ENCODE results near the gene IL18BP. TPM values are rescaled to one million over a fixed set of nuclear protein-coding genes. Genes with fewer than 3 reads are reported as not detected.

The IL18BP gene
- total RNA-seq, 2 donors from 2014 or later: 18.4 to 21.9 TPM

DNA sequence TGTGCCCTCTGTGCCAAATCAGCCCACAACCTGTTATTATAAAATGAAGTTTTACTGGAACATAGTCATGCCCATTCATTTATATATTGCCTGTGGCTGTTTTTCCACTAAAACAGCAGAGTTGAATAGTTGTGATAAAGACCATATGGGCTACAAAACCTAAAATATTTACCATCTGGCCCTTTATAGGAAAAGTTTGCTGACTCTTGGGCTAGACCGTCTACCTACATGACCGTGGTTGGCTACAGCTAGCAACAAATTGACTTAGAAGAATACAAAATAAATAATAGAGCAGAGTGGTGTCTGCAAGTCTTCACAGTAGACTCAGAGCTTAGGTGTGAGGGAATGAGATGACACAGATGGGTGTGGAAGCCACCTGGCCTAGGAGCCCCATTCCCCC, 11.2 kb upstream of the IL18BP start:
- peaks cover 74% of the 10 kb centered on the region for H3K36me3 Mint-ChIP-seq (ENCODE audit: low read depth)

GRCh38 chr11:71988050-71988449, 10.7 kb upstream of the IL18BP start:
- no peak overlapping the region for H3K27ac Mint-ChIP-seq
- ATAC-seq (replicated peaks): no peak
- no peaks in the 10 kb centered on the region for H3K27me3 Mint-ChIP-seq
- no peaks in the 10 kb centered on the region for H3K9me3 Mint-ChIP-seq
- peaks cover 72% of the 10 kb centered on the region for H3K36me3 Mint-ChIP-seq (ENCODE audit: low read depth)
- no peak overlapping the region for H3K4me3 Mint-ChIP-seq
- peaks cover 6% of the 10 kb centered on the region for H3K4me1 Mint-ChIP-seq

More for the DNA sequence above, 11.2 kb upstream of the IL18BP start:
- Mint-ChIP-seq H3K27ac (no peak overlapping the region), H3K27me3 (no peaks in the 10 kb centered on the region), H3K4me1 (peaks cover 5% of the 10 kb centered on the region), H3K9me3 (no peaks in the 10 kb centered on the region), H3K4me3 (no peak overlapping the region)
- ATAC-seq (replicated peaks): no peak

DNA sequence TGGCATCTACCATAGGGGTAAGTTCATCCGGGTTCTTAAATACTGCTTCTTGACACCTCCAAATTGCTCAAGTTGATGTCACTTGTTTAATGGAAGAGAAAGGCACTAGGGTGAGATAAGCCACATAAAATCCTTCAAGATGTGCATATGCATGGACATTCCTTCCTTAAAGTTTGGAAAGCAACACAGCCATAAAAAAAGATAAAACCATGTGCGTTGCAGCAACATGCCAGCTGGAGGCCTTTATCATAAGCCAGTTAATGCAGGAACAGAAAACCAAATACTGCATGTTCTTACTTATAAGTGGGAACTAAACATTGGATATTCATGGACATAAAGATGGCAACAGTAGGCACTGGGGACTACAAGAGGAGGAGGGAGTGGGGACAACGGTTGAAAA, 8.0 kb upstream of the IL18BP start:
- Mint-ChIP-seq H3K27ac (no peak overlapping the region), H3K4me3 (no peak overlapping the region), H3K36me3 (ENCODE audit: low read depth) (peaks cover 68% of the 10 kb centered on the region), H3K27me3 (no peaks in the 10 kb centered on the region), H3K9me3 (no peaks in the 10 kb centered on the region), H3K4me1 (peaks cover 10% of the 10 kb centered on the region)
- ATAC-seq (replicated peaks): no peak

DNA sequence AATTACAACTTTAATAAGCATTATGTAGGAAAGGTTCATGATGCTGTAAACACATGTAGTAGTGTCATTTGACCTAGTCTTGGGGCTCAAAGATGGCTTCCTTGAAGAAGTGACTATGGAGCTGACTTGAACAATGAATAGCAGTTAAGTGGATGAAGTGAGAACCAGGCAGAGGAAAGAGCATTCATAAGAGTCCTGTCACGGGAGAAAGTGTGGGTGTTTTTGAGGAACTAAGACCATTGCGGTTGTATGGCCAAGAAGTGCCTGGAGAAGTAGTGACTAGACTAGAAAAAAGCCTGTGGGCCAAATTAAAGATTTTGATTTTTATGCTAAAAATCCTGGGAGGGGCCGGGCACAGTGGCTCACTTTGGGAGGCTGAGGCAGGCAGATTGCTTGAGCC, 7.2 kb upstream of the IL18BP start:
- Mint-ChIP-seq H3K4me1 (peaks cover 5% of the 10 kb centered on the region), H3K27me3 (no peaks in the 10 kb centered on the region), H3K36me3 (ENCODE audit: low read depth) (peaks cover 60% of the 10 kb centered on the region), H3K27ac (no peak overlapping the region), H3K4me3 (no peak overlapping the region), H3K9me3 (no peaks in the 10 kb centered on the region)
- ATAC-seq (replicated peaks): no peak

- Mint-ChIP-seq H3K4me3 (no peak overlapping the region), H3K27me3 (no peaks in the 10 kb centered on the region), H3K36me3 (ENCODE audit: low read depth) (peaks cover 54% of the 10 kb centered on the region), H3K4me1 (peaks cover 5% of the 10 kb centered on the region), H3K27ac (peak overlapping the region; percentile 48), H3K9me3 (no peaks in the 10 kb centered on the region)
- no peak for ATAC-seq (replicated peaks)
These were observed 6.5 kb upstream of the IL18BP start for GRCh38 chr11:71992136-71992730.

GRCh38 chr11:71994786-71995185, 3.9 kb upstream of the IL18BP start:
- Mint-ChIP-seq H3K27ac (no peak overlapping the region), H3K36me3 (ENCODE audit: low read depth) (peaks cover 49% of the 10 kb centered on the region), H3K4me3 (no peak overlapping the region), H3K9me3 (no peaks in the 10 kb centered on the region), H3K4me1 (peaks cover 20% of the 10 kb centered on the region), H3K27me3 (no peaks in the 10 kb centered on the region)
- no peak for ATAC-seq (replicated peaks)

- H3K9me3 Mint-ChIP-seq: no peaks in the 10 kb centered on the region
- no peaks in the 10 kb centered on the region for H3K27me3 Mint-ChIP-seq
- H3K27ac Mint-ChIP-seq: no peak overlapping the region
- no peak overlapping the region for H3K4me3 Mint-ChIP-seq
- no peak for ATAC-seq (replicated peaks)
- H3K36me3 Mint-ChIP-seq (ENCODE audit: low read depth): peaks cover 39% of the 10 kb centered on the region
- peaks cover 20% of the 10 kb centered on the region for H3K4me1 Mint-ChIP-seq
These were observed 2.9 kb upstream of the IL18BP start for GRCh38 chr11:71995726-71996291.

DNA sequence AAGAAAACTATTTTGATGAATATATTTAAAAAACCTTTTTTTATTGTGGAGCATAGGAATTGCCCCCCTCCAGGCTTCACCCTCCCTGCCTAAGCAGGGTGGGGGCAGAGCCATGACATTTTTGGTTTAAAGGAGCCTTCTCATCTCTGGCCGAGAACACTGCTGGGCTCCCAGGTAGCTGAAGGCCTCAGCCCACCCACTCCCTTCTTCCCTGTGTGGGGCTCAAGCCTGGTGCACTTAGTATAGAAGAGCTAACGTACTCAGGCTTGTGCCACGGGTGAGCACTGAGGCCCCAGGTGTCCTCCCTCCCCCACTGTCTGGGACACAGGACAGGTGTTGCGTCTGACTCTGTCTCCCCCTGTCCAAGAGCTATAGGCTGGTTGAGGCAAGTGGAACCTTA, 2.2 kb upstream of the IL18BP start:
- Mint-ChIP-seq H3K36me3 (ENCODE audit: low read depth) (peaks cover 38% of the 10 kb centered on the region), H3K27ac (peak overlapping the region; percentile 13), H3K4me3 (no peak overlapping the region), H3K27me3 (no peaks in the 10 kb centered on the region), H3K9me3 (no peaks in the 10 kb centered on the region), H3K4me1 (peaks cover 20% of the 10 kb centered on the region)
- ATAC-seq (replicated peaks): no peak

DNA sequence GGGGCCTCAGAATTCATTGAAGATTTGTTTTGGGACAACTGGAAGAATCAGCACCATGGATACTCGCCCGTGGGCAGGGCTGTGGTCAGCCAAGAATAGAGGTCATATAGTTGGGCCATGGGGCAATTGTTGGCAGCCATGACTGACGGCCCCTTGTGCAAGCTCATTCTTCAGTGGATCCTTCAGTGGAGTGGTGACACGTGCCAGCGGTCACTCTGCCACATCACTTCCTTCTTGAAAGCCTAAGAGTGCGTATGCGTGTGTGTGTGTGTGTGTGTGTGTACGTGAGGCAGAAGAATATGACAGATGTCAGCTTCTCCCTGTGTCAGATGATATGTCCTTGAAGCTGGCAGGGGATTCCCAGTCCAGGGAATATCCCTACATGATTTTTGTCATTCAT, 1.8 kb upstream of the IL18BP start:
- H3K36me3 Mint-ChIP-seq (ENCODE audit: low read depth): peaks cover 38% of the 10 kb centered on the region
- peaks cover 20% of the 10 kb centered on the region for H3K4me1 Mint-ChIP-seq
- no peaks in the 10 kb centered on the region for H3K27me3 Mint-ChIP-seq
- peak overlapping the region; percentile 13 for H3K27ac Mint-ChIP-seq
- H3K4me3 Mint-ChIP-seq: no peak overlapping the region
- no peaks in the 10 kb centered on the region for H3K9me3 Mint-ChIP-seq
- ATAC-seq (replicated peaks): no peak

DNA sequence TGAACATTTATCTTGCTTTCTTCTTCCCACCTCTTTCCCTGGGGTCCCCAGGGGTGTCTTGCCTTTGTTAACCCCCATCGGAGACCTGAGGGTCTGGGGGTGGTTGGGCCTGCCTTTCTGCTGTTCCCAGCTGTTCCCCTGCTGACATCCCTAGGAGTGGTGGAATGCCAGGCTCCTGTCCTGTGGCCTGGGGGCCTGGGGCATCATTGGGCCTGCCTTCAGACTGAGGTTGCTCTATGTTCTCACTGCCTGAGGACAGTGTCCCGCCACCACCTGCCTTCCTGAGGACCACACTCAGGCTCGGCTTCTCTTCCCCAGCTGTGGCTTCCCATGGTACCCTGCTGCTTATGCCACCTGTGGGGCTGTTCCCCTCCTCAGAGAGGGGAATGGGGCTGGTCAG, 1.1 kb upstream of the IL18BP start:
- Mint-ChIP-seq H3K4me1 (peaks cover 20% of the 10 kb centered on the region), H3K27me3 (no peaks in the 10 kb centered on the region), H3K4me3 (no peak overlapping the region), H3K9me3 (no peaks in the 10 kb centered on the region), H3K36me3 (ENCODE audit: low read depth) (peaks cover 44% of the 10 kb centered on the region), H3K27ac (peak overlapping the region; percentile 96)
- no peak for ATAC-seq (replicated peaks)

GRCh38 chr11:71998061-71998460, 648 bp upstream of the IL18BP start:
- peak overlapping the region; percentile 76 for H3K4me3 Mint-ChIP-seq
- no peak for ATAC-seq (replicated peaks)

DNA sequence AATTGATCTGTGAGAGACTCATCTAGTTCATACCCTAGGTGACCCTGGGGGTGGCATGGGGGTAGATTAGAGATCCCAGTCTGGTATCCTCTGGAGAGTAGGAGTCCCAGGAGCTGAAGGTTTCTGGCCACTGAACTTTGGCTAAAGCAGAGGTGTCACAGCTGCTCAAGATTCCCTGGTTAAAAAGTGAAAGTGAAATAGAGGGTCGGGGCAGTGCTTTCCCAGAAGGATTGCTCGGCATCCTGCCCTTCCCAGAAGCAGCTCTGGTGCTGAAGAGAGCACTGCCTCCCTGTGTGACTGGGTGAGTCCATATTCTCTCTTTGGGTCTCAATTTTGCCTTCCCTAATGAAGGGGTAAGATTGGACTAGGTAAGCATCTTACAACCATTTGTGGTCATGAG, 653 bp downstream of the IL18BP start:
- H3K9me3 Mint-ChIP-seq: no peaks in the 10 kb centered on the region
- H3K36me3 Mint-ChIP-seq (ENCODE audit: low read depth): peaks cover 47% of the 10 kb centered on the region
- no peaks in the 10 kb centered on the region for H3K27me3 Mint-ChIP-seq
- ATAC-seq (replicated peaks): no peak
- H3K27ac Mint-ChIP-seq: peak overlapping the region; percentile 96
- H3K4me3 Mint-ChIP-seq: peak overlapping the region; percentile 76
- peaks cover 15% of the 10 kb centered on the region for H3K4me1 Mint-ChIP-seq

More at GRCh38 chr11:71998061-71998460, 648 bp upstream of the IL18BP start:
- no peaks in the 10 kb centered on the region for H3K27me3 Mint-ChIP-seq
- H3K27ac Mint-ChIP-seq: peak overlapping the region; percentile 96
- H3K36me3 Mint-ChIP-seq (ENCODE audit: low read depth): peaks cover 45% of the 10 kb centered on the region
- H3K4me1 Mint-ChIP-seq: peaks cover 19% of the 10 kb centered on the region
- no peaks in the 10 kb centered on the region for H3K9me3 Mint-ChIP-seq

DNA sequence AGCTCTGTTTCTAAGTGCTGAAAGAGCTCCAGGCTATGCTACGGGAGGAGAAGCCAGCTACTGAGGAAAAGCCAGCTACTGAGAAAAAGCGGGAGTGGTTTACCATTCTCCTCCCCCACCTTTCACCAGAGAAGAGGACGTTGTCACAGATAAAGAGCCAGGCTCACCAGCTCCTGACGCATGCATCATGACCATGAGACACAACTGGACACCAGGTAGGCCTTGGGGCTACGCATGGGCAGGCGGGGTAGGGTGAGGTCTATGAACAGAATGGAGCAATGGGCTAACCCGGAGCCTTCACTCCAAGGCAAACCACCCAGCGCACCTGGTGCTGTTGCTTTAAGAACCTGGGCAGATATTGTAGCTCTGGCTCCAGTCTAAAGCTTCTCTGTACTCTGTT, 1.1 kb downstream of the IL18BP start:
- no peaks in the 10 kb centered on the region for H3K9me3 Mint-ChIP-seq
- H3K27ac Mint-ChIP-seq: peak overlapping the region; percentile 96
- peak overlapping the region; percentile 76 for H3K4me3 Mint-ChIP-seq
- H3K4me1 Mint-ChIP-seq: peaks cover 15% of the 10 kb centered on the region
- ATAC-seq (replicated peaks): no peak
- H3K27me3 Mint-ChIP-seq: no peaks in the 10 kb centered on the region
- H3K36me3 Mint-ChIP-seq (ENCODE audit: low read depth): peaks cover 47% of the 10 kb centered on the region

DNA sequence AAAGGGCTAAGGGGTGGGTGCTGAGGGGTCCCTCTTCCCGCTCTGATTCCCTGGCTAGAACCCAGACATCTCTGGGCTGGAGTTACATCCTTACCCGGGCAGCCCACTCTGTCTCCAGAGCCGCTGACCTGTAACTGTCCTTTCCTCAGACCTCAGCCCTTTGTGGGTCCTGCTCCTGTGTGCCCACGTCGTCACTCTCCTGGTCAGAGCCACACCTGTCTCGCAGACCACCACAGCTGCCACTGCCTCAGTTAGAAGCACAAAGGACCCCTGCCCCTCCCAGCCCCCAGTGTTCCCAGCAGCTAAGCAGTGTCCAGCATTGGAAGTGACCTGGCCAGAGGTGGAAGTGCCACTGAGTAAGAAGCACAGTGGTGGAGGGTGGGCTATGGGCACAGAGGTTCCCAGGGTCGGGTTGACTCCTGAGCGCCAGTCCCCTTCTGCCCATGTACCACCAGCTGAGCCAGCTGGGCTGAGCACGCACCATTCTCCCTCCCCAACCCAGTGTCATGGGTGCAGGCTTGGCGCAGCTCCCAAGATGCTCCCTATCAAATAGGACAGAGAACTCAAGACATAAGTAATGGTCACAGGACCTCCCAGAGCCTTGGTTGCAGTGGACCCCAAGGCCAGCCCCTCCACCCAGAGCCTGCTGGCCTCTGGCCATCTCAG, 1.6 kb downstream of the IL18BP start:
- Mint-ChIP-seq H3K4me1 (peaks cover 15% of the 10 kb centered on the region), H3K27me3 (no peaks in the 10 kb centered on the region), H3K27ac (peak overlapping the region; percentile 96), H3K4me3 (no peak overlapping the region), H3K36me3 (ENCODE audit: low read depth) (peaks cover 51% of the 10 kb centered on the region), H3K9me3 (no peaks in the 10 kb centered on the region)
- ATAC-seq (replicated peaks): no peak

GRCh38 chr11:72001285-72001684, 2.6 kb downstream of the IL18BP start:
- Mint-ChIP-seq H3K4me3 (no peak overlapping the region), H3K27ac (peak overlapping the region; percentile 77)

More at GRCh38 chr11:72001285-72001684, 2.6 kb downstream of the IL18BP start:
- Mint-ChIP-seq H3K4me1 (peaks cover 15% of the 10 kb centered on the region), H3K27me3 (no peaks in the 10 kb centered on the region), H3K36me3 (ENCODE audit: low read depth) (peaks cover 61% of the 10 kb centered on the region), H3K9me3 (no peaks in the 10 kb centered on the region)
- no peak for ATAC-seq (replicated peaks)
